Left ventricle myocardium inferior (tissue), 1 donor: ENCODE data around the gene NR2C2AP. TPM values are rescaled to one million over a fixed set of nuclear protein-coding genes. Genes with fewer than 3 reads are reported as not detected.

Source experiments
- DNase-seq: peaks from one replicate; pipeline ENCODE4 v3.0.0-alpha.2; 2020
- H3K27ac ChIP-seq: fragments of 200-600 bp; replicated peaks from 2 replicates; pipeline ENCODE4 v1.8.0; 2021
- H3K27me3 ChIP-seq: fragments of 200-600 bp; 2 replicates; pipeline ENCODE4 v1.8.0; 2021; ENCODE audit warnings: low read depth
- H3K36me3 ChIP-seq: fragments of 200-600 bp; 2 replicates; pipeline ENCODE4 v1.8.0; 2021
- H3K4me1 ChIP-seq: fragments of 200-600 bp; 2 replicates; pipeline ENCODE4 v1.8.0; 2021
- H3K4me3 ChIP-seq: fragments of 200-600 bp; 2 replicates; pipeline ENCODE4 v1.8.0; 2021; ENCODE audit warnings: mild to moderate bottlenecking, moderate library complexity
- H3K9me3 ChIP-seq: fragments of 200-600 bp; replicated peaks from 2 replicates; pipeline ENCODE4 v1.8.0; 2021
- CTCF ChIP-seq: fragments of 200-600 bp; IDR thresholded peaks from 2 replicates; pipeline ENCODE4 v1.8.0; 2021; ENCODE audit warnings: antibody characterized with exemption, mild to moderate bottlenecking, borderline replicate concordance
- intact Hi-C: fragments of 100-400 bp; cut with micrococcal nuclease; formaldehyde crosslinking; loops from one replicate; pipeline ENCODE4 v1.11.0; 2022
- total RNA-seq: library from RNA; stranded (reverse); fragmentation: NEBNext Ultra II Directional; extraction: Animal tissue kit (Norgen Biotek cat#: 25700); gene quantifications from one replicate; pipeline ENCODE4 v1.2.1, GENCODE V29; 2021
- donor health status: DM: no; HTN: yes; CAD: no; lungs with severe emphysema.

Gene NR2C2AP
- total RNA-seq, 1 donor from 2014 or later = 6.3 TPM

- no peak for TF ChIP-seq CTCF
These were observed 51.8 kb downstream of the NR2C2AP start for GRCh38 chr19:19151418-19151817.

More at GRCh38 chr19:19151418-19151817, 51.8 kb downstream of the NR2C2AP start:
- DNase-seq = no peak
- intact Hi-C loops = no loop called here
- H3K27ac ChIP-seq = no peak overlapping the region
- H3K4me1 ChIP-seq = no peaks in the 10 kb centered on the region
- H3K4me3 ChIP-seq = no peak overlapping the region
- peaks cover 7% of the 10 kb centered on the region for H3K9me3 ChIP-seq
- peaks cover 36% of the 10 kb centered on the region for H3K36me3 ChIP-seq
- H3K27me3 ChIP-seq = no peaks in the 10 kb centered on the region

Other genes starting within 250 kb of the NR2C2AP start
- 68.2 TPM for gene SUGP2, start 169.9 kb downstream of the NR2C2AP start, total RNA-seq
- gene ARMC6, start 169.8 kb downstream of the NR2C2AP start, total RNA-seq = 15.0 TPM
- 27.2 TPM for gene SLC25A42, start 139.4 kb downstream of the NR2C2AP start, total RNA-seq
- 22.9 TPM for gene TMEM161A, start 64.9 kb downstream of the NR2C2AP start, total RNA-seq
- 0.49 TPM for gene MEF2B, start 33.2 kb downstream of the NR2C2AP start, total RNA-seq
- gene BORCS8, start 11.3 kb downstream of the NR2C2AP start, total RNA-seq = 20.2 TPM
- gene RFXANK, start 11.2 kb downstream of the NR2C2AP start, total RNA-seq = 37.2 TPM
- not detected for gene NCAN, start 8.5 kb upstream of the NR2C2AP start, total RNA-seq
- 0.30 TPM for gene TM6SF2, start 69.9 kb upstream of the NR2C2AP start, total RNA-seq
- 44.7 TPM for gene SUGP1, start 117.1 kb upstream of the NR2C2AP start, total RNA-seq
- gene MAU2, start 117.4 kb upstream of the NR2C2AP start, total RNA-seq = 33.0 TPM
- gene GATAD2A, start 202.3 kb upstream of the NR2C2AP start, total RNA-seq = 24.1 TPM